SK-N-MC (cell line): Measurements from ENCODE around the gene OR2AT4.

ENCODE experiments used
- DNase-seq: peaks from one replicate; pipeline ENCODE4 v3.0.0-alpha.2; 2011; ENCODE audit warnings: low read depth, low spot score
- H3K27ac ChIP-seq: fragments of 200-600 bp; sonication (generic); 2 replicates; pipeline ENCODE4 v1.5.1; 2016; ENCODE audit warnings: mixed run types
- H3K36me3 ChIP-seq: fragments of 200-600 bp; sonication (generic); 2 replicates; pipeline ENCODE4 v1.6.1; 2017; ENCODE audit warnings: antibody characterized with exemption, low read length, mixed read lengths; ENCODE audit not compliant: insufficient read depth
- H3K4me3 ChIP-seq: fragments of 200-600 bp; sonication (generic); 2 replicates; pipeline ENCODE4 v1.5.1; 2016
- H3K9ac ChIP-seq: fragments of 200-600 bp; sonication (generic); 2 replicates; pipeline ENCODE4 v1.8.0; 2017; ENCODE audit warnings: mixed run types, mixed read lengths; ENCODE audit not compliant: insufficient read length
- H3K9me3 ChIP-seq: fragments of 200-600 bp; sonication (generic); 2 replicates; pipeline ENCODE4 v1.6.1; 2017; ENCODE audit warnings: low read depth, mild to moderate bottlenecking, antibody characterized with exemption, low read length, moderate library complexity, mixed read lengths
- EZH2 ChIP-seq: fragments of 200-600 bp; sonication (generic); IDR thresholded peaks from one replicate; pipeline ENCODE4 v1.6.1; 2017; ENCODE audit warnings: antibody characterized with exemption
- FOXP2 ChIP-seq: optimal IDR thresholded peaks from 2 replicates; pipeline ENCODE3; 2011; ENCODE audit warnings: mild to moderate bottlenecking, moderate library complexity; ENCODE audit not compliant: insufficient read depth; ENCODE audit errors: extremely low read length, control extremely low read depth
- POLR2AphosphoS5 ChIP-seq: IDR thresholded peaks from 2 replicates; pipeline ENCODE4 v1.6.1; 2012; ENCODE audit warnings: mild to moderate bottlenecking, low read depth, low read length, borderline replicate concordance

OR2AT4 gene

GRCh38 chr11:75041263-75041662 is 55.4 kb downstream of the OR2AT4 start:
- Histone ChIP-seq H3K9ac (no peak overlapping the region), H3K27ac (no peak overlapping the region), H3K9me3 (no peaks in the 10 kb centered on the region), H3K4me3 (no peak overlapping the region), H3K36me3 (no peaks in the 10 kb centered on the region)
- no peak for DNase-seq
- no peak for TF ChIP-seq EZH2
- TF ChIP-seq FOXP2, result no peak
- TF ChIP-seq POLR2AphosphoS5, result no peak

DNA sequence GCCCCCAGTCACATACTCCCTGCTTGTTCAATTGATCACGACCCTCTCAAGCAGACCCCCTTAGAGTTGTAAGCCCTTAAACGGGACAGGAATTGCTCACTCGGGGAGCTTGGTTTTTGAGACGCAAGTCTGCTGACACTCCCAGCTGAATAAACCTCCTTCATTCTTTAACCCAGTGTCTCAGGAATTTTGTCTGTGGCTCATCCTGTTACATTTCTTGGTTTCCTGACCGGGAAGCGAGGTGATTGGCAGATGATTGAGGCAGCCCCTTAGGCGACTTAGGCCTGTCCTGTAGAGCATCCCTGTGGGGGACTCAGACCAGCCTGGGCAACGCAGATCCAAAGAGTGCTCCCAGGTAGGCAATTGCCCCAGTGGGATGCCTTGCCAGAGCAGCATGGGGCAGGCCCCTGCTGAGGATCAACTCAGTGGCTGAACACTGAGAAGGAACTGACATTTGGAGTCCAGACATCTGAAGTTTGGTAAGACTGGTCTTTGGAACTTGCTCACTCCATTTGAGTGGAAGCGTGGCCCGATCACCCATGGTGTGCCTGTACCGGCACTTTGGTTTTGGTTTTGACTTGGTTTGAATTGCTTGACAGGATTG is 56.4 kb downstream of the OR2AT4 start:
- H3K27ac ChIP-seq, result no peak overlapping the region
- no peak overlapping the region for H3K4me3 ChIP-seq
- DNase-seq, result no peak
- no peaks in the 10 kb centered on the region for H3K36me3 ChIP-seq
- H3K9me3 ChIP-seq, result no peaks in the 10 kb centered on the region
- H3K9ac ChIP-seq, result no peak overlapping the region
- TF ChIP-seq FOXP2, result no peak

DNA sequence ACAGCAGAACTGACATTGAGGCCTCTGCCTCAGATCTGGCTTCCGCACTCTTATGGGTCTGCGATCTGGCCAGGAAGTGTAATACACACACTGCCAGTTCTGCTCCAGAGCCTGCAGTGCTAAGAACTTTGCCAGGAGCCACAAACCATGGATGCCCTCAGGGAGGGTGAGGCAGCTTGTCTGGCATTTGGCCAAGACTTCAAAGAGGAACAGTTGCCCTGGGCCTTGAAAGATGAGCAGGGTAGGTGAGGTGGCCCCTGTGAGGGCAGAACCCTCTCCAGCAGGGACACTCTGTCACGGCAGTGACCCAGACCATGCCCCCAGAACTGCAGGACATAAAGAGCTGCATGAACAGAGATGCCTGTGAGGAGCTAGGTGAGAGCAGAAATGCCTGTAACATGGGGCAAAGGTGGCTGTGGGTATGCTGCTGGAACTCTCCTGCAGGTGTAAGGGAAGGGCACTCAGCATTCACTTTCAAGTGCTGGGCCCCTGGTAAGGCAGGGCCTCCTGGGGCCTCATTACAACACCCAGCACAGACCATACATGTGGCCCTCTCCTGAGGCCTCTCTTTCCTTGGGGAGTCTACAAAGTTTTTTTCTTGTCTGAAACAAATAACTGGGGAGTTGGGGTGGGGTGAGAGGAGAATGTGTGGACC is 60.6 kb downstream of the OR2AT4 start:
- Histone ChIP-seq H3K9ac (no peak overlapping the region), H3K27ac (no peak overlapping the region), H3K36me3 (no peaks in the 10 kb centered on the region), H3K4me3 (no peak overlapping the region), H3K9me3 (no peaks in the 10 kb centered on the region)
- DNase-seq, result no peak
- TF ChIP-seq FOXP2, result no peak
- TF ChIP-seq POLR2AphosphoS5, result no peak
- no peak for TF ChIP-seq EZH2

GRCh38 chr11:75035256-75035655 is 61.4 kb downstream of the OR2AT4 start:
- Histone ChIP-seq H3K9me3 (no peaks in the 10 kb centered on the region), H3K36me3 (no peaks in the 10 kb centered on the region), H3K9ac (no peak overlapping the region), H3K4me3 (no peak overlapping the region), H3K27ac (no peak overlapping the region)
- DNase-seq, result no peak
- TF ChIP-seq POLR2AphosphoS5 (no peak), FOXP2 (no peak), EZH2 (no peak)

DNA sequence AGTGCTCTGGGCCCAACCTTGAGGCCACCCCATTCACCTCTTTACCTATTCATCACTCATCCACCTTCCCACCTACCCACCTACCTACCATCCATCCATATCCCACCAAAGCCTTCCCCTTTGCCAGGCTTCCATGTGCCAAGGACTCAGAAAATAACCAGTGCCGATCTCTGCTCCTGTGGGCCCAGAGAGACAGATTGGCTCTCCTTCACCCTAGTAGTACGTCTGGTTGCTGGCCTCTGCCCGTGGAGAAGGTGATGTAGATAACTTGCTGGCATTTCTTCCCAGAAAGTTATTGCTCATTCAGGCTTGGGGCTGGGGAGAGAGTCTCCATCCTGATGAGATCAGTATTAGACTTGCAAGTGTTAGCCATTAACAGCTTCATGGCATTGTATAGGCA is 62.8 kb downstream of the OR2AT4 start:
- H3K4me3 ChIP-seq, result no peak overlapping the region
- H3K36me3 ChIP-seq, result no peaks in the 10 kb centered on the region
- H3K9me3 ChIP-seq, result no peaks in the 10 kb centered on the region
- DNase-seq, result no peak
- no peak overlapping the region for H3K27ac ChIP-seq
- TF ChIP-seq EZH2 (no peak), FOXP2 (no peak), POLR2AphosphoS5 (no peak)
- H3K9ac ChIP-seq, result no peak overlapping the region

DNA sequence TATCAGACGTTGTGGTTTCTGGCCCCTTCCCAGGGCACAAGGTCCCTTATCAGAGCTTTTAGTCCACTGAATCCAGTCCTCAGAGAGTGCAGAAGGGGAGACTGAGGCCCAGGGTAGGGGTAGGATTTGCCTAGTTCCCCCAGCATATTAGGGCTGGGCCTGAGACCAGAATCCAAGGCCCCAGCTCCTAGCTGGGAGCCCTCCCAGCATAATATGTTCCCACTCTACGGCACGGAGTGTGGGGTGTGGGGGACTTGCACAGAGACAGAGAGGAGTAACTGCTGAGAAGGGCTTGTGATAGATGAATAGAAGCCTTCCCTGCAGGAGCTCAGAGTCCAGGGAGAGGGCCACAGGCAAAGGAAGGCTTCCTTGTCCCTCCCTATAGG is 64.1 kb downstream of the OR2AT4 start:
- TF ChIP-seq FOXP2, result no peak
- no peak for TF ChIP-seq EZH2
- TF ChIP-seq POLR2AphosphoS5, result no peak
- no peak overlapping the region for H3K9ac ChIP-seq
- no peaks in the 10 kb centered on the region for H3K9me3 ChIP-seq
- no peak for DNase-seq
- H3K27ac ChIP-seq, result no peak overlapping the region
- no peak overlapping the region for H3K4me3 ChIP-seq
- no peaks in the 10 kb centered on the region for H3K36me3 ChIP-seq

- Histone ChIP-seq H3K9me3 (no peaks in the 10 kb centered on the region), H3K36me3 (no peaks in the 10 kb centered on the region), H3K9ac (no peak overlapping the region), H3K27ac (no peak overlapping the region), H3K4me3 (no peak overlapping the region)
- no peak for DNase-seq
- no peak for TF ChIP-seq EZH2
- TF ChIP-seq FOXP2, result no peak
- no peak for TF ChIP-seq POLR2AphosphoS5
These were observed 64.7 kb downstream of the OR2AT4 start for GRCh38 chr11:75031771-75032549.
